NCI-H1048 (cell line): ENCODE measurements around the gene GHITM.
"Not testable (repeated sequence)": the region's sequence is repeated elsewhere in the genome, so short reads cannot be mapped to it uniquely, and the experiment has no call there.

Experiments used
- DNase-seq: peaks from one replicate; lab custom pipeline; 2025; lab: John Stamatoyannopoulos, UW

GHITM gene

DNA sequence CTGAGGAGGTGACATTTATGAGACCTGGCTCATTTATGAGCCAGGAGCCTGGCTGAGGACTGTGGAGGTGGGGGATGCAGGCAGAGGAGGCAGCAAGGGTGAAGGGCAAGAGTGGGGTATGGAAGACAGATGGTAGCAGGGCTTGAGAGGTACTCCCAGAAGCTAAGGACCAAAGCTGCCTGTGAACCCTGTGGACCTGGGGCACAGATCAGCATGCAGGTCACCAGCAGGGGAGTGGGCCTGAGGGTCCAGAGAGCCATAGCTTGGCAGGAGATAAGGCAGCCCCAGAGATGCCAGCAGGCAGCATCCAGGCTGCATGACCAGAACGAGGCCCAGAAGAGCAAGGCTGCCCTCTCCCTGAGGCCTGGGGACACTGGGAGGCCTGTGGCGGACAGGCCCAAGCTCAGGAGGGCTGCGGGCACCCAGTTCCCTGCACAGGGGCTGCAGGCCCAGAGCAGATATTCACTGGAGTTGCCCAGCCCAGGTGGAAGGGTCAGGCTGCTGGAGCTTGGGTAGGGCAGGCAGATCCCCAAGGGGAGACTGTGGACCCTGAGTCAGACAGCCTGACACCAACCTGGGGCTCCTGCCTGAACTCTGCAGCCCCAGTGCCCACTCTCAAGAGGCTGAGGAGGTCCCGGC lies 37.6 kb downstream of the GHITM start:
- no peak for DNase-seq

DNA sequence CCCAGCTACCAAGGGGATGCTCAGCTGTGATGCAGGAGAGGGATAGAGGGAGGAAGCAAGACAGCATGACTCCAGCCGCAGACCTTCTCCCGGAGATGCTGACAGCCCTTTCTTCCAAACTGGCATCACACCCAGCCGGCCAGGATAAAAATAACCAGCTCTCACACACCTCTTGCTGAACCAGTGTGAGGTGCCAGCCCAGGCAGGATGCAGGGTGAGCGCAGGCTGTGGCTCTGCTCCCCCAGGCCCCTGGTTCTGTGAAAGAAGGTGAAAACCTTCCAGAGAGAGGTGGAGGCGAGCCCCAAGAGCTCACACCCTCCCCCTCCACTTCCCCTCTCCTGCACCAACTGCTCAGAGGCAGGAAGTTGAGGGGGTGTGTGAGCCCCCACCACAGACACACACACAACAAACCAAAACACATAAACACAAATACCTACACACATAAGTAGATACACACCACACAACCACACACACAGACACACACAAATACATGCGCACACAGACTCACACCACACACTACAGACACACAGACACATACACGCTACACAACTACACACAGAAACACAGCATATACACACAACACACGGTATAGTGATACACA lies 38.3 kb downstream of the GHITM start:
- no peak for DNase-seq

DNA sequence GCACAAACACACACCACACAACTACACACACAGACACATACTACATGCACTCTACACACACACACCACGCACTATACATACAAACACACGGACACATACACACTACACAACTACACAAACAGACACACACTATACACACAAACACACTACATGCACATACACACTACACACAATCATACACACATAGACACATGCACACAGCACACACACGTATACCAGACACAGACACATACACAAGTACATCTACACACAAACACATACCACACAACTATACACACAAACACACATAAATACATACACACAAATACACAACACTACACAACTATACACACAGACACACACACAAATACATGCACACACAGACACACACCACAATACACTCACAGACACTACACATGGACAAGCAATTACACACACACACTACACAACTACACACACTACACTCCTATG lies 38.9 kb downstream of the GHITM start:
- DNase-seq = no peak

DNA sequence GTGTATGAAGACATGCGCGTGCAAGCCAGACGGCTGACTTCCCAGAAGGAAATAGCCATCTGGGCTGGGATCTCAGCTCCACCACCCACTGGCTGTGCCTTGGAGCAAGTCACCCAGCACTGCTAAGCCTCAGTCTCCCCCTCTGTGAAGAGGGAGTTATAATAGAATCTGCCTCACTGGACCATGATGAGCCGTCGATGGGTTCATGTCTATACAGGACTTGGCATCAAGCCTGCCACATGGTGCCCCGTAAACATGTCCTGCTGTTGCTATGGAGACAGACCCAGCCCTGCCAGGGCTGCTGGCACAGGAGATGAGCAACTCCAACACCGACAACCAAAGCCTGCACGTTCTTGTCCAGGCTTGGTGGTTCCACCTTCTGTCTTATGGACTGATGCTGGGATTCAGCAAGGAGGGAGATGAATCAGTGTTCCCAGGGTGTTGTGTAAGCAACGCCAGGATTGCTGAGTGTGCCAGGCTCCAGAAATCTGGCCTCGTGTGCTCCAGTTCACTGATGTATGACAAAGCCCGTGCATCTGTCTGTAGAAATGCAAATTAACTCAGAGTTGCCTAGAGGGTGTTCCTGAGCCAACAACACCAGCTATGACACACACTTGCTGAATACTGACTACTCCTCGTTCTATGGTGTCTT lies 39.9 kb downstream of the GHITM start:
- DNase-seq = no peak

DNA sequence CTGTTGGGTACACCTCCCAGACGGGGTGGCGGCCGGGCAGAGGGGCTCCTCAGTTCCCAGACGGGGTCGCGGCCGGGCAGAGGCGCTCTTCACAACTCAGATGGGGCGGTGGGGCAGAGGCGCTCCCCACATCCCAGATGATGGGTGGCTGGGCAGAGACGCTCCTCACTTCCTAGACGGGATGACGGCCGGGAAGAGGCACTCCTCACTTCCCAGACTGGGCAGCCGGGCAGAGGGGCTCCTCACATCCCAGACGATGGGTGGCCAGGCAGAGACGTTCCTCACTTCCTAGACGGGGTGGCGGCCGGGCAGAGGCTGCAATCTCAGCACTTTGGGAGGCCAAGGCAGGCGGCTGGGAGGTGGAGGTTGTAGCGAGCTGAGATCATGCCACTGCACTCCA lies 41.1 kb downstream of the GHITM start:
- DNase-seq = not testable (repeated sequence)

DNA sequence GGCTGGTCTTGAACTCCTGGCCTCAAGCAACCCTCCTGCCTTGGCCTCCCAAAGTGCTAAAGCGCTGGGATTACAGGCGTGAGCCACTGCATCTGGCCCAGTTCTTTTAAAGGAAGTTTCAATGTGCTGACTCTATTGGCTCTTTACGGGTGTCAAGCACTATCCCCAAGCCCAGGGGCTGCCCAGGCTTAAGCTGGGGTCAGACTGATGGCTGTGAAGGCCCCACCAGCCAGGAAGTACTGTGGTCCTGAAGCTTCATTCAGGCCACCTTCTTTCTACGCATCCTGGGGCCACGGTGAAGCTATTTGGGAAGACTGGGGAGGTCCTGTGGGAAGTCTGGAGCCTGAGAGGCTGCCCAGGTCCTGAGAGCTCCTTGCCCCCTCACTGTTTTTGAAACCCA lies 42.3 kb downstream of the GHITM start:
- DNase-seq = no peak

DNA sequence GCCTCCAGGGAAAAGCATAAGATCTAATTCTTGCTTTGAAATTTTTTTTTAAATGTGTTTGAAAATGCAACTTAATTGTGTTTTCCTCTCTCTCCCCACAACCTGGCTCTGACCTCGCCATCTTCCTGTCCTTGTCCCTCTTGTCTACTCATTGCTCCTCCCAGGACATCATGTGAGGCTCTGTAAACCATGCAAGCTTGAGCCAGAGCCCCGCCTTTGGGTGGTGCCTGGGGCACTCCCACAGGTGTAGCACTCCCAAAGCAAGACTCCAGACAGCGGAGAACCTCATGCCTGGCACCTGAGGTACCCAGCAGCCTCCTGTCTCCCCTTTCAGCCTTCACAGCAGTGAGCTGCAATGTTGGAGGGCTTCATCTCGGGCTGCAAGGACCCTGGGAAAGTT lies 45.2 kb downstream of the GHITM start:
- DNase-seq = no peak

DNA sequence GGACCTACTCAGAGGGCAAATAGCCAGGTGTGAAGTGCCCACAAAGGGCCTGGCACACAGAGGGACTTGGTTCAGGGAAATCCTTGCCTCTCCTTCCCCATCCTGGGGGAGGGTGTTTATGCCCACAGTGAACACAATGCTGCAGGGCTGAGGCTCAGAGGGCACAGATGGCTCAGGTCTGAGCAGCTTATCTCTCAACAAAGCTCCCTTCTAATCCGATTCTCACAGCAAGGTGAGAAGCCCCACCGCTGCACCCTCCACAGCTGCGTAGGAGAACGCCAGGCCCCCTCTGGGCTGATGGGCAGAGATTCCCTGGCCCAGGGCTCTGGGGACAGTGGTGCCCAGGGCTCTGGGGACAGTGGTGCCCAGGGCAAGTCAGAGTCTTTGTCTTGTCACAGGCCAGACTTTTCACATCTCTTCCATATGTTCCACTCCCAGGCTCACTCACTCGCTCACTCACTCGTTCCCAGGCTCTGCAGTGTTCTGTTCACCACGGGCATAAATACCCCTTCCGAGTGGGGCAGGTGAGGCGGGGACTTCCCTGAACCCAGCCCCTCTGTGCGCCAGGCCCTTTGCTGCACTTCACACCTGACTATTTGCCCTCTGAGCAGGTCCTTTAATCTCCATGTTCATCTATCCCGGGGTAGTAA lies 46.3 kb downstream of the GHITM start:
- DNase-seq = no peak

DNA sequence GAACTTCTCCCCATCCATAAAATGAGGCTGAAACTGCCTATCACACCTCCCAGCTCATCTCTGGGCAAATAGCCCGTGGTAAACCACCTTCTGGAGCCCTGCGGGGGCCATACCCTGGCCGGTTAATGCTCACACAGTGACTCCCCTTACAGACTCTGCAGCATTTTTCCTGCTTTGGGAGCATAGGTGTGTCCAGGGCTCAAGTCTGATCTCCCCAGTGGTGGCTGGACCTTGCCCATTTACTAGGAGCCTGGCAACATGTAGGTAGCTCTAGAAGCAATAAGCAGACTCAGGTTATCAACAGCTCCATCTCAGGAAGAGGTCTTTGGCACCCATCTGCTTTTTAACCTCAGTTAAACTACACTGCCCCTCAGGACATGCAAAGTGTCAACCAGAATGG lies 49.5 kb downstream of the GHITM start:
- DNase-seq = no peak

DNA sequence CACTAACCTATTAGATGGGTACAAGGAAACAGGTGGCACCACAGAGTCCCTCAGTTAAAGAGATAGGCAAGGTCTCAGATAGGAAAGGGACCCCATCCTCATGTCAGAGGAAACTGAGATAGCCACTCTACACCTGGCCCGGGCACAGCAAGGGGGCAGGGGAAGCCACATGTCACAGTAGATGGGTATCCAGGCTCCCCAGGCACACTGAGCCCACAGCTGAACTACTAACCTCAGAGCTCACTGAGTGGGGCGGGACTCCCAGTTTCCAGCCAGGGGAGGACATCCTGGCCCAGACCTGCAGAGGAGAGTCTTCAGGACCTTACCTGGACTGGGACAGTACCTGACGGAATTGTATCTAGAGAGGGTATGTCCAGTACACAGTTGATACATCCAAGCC lies 51.3 kb downstream of the GHITM start:
- DNase-seq = no peak

DNA sequence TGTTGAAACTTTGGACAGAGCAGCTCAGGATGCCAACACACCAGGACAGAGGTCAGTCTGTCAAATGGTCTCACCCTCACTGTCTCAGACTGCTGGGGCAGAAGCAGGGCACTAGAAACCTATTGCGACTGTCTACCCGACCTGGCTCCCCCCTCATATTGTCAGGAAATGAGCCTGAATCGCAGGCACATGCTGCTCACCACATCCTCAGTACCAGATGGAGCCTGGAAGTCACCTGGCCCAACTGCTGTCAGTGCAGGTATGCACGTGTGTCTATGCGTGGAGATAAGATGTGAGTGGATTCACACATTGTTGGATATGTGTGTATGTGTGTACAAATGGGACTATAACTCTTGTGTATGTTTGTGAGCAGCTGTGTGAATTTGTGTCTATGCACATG lies 51.8 kb downstream of the GHITM start:
- no peak for DNase-seq

DNA sequence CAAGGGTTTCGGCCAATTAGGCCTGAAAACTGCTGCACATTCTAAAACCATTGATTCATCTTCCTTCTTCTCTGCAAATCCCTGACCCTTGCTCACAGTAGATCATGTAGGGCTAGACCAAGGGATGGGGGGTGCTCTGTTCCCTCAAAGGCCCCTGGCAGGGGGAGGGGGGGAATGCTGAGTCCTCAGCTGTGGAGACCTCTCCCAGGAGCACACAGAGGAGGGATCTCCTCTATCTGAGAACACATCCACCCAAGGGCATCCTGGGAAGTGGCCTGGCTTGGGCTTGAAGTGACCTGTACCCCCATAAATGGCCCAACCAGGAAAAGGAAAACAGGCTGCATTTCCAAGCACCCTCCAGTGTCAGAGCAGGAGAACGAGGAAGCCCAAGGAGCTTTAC lies 54.0 kb downstream of the GHITM start:
- DNase-seq = no peak

DNA sequence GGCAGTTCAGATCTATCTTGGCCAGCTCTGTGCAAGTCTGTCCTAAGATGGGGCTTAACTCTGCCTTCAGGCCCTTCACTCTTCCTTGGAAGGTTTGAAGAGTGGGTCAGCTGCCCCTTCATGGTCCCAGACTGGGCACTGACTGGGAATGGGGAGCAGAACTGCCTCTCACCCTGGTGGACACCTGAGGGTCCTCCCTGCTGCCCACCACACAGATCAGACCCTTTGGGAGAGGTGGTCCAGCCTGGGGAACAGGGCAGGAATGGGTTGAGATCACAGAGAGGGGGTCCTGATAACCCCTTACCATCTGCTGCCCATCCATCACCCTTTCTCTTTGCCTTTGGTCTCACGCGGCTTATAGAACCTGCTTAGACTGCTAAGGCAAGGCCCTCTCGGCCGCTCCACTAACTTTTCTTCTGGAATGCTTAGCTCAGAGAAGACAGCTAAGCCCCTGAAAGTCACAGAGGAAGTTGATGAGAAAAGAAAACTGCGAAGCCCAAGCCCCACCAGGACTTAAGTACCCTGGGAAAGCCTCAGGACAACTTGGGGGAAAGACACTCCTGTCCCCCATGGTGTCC lies 54.6 kb downstream of the GHITM start:
- DNase-seq = no peak

DNA sequence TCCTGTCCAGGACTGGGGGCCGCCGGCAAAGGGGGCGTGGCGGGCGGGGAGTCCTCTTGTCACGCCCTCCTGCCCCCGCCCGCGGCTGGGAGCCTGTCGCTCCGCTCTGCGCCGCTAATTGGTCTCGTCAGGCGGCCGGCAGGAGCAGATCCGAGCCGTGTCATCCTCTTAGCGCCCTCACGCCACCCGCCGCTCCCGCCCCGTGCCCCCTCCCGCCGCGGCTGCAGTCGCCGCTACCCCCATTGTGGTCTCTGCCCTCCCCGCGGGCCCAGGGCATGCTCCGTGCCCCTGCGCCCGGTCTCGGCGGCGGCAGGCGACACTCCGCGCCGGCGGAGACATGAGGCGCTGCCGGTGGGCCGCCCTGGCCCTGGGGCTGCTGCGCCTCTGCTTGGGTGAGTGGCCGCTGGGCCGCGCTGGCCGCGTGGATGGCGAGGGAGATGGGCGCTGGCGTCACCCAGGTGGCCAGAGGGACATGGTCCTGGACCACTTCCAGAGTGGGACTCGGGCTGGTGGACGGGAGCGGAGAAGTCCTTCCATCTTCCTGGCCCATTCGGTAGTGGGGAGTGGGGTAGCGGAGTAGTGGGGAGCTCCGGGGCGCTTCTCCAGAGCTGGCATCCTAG lies 55.2 kb downstream of the GHITM start, which contains the start of gene CDHR1:
TSS of gene CDHR1 (plus strand) at position 114 of the 620 bp plus-strand sequence. CDS start at position 338, 224 bp downstream.
- no peak for DNase-seq

DNA sequence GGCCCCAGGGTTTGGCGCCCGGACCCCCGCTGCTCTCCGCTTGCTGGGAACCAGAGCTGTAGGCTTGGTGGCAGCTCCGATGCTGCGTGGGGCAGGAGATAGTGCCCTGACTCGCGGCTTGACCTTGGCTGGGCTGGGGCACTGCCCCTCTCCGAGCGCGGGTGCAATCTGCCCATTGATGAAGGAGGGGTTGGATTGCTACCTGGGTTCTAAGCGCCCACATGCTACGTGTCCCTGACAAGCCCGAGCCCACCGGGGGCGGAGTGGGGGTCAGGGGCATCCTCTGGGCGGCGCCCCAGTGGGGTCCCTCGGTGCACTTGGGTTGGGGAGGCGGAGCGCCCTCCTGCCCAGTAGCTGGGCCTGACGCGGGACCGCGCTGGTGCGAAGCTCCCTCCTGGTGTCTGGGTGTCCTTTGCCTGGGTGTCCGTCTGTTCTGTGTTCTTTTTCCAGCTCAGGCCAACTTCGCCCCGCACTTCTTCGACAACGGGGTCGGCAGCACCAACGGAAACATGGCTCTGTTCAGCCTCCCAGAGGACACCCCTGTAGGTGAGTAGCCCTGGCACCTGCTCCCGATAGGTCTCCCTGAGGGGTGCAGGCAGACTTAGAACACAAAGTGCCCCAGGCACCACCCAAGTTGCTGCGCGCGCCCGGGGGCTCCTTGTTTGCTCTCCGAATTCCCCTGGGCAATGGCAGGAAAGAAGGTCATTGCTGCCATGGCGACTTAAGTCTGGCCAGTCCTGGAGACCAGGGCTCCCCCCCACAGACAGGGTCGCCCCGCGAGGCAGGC lies 55.9 kb downstream of the GHITM start:
- DNase-seq = no peak

DNA sequence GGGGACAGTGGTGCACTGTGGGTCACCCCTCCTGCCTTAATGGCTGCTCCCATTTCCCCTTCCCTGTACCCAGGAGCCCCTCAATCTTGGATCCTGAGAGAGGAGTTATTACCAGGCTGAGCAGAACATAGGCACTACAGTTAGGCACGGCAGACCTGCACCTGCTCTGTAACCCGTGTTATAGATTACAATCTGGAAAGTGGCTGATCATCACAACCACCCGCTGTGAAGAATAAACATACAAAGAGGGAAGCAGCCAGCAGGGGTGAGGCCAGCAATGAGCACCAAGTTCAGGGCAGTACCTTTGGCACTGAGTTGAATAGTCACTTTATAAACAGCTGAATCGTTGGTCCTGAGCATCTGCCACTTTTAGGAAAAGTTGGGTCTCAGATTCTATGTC lies 56.8 kb downstream of the GHITM start:
- no peak for DNase-seq

DNA sequence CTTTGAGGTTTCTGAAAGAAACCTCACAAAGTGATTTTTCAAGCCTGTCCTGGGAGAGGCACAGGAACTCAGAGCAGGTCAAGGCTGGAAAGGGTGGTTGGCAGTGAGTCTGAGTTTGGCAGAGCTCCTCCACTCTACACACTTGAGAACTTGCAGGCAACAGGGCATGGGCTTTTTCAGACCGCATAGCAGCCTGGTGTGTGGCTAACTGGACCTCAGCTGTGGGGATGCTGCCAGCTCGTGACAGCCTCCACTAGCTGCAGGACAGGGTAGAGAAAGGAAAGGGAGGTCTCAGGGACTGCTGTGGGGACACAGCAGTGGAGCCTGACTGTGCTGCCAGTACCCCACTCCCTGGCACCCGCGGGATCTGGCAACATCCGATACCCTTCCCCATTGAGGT lies 57.6 kb downstream of the GHITM start:
- DNase-seq = no peak

DNA sequence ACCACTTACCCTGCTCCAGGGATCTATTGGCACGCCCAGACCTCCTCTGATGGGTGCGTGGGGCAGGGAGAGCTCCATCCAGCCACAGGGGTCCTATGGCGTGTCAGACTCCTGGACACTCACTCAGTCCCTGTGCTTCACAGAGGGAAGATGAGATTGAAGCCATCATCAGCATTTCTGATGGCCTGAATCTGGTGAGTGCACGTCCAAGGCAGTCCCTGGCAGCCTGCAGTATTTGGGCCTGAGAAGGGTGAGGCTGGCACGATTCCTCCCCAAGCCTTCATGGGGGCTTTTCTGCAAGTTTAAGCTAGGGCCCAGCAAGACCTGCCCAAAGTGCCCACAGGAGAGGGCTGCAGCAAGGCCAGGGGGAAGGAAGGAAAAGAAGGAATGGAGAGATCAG lies 58.3 kb downstream of the GHITM start:
- DNase-seq = no peak

DNA sequence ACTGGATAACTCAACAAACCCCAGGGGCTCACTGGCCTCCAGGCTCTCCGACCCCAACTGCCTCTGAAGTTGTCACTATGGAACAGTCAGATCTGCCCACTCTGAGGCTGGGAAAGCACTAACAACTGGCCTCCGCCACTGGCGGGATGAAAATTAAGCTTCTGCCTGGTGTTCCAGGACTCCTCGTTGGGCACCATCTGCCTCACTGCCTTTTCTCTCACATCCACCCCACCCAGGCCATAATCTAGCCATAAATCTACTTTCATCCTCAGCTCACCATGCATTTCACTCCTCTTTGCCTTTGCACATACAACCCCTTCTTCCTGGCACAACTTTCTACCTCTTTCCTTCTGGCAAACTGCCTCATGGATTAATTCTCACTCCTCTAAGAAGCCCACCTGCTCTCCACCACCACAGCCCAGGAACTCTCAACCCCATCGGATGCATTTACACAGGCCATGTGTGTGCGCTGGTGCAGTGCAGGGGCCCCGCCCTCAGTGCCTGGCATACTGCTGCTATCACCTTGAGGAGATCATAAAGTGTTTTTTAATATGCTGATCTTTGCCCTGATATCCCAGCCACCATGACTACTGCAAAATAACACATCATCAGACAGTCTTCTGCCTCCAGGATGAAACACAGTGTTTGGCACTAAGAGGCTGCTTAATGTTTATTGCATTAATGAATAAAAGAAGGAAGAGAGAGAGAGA lies 59.1 kb downstream of the GHITM start:
- no peak for DNase-seq

DNA sequence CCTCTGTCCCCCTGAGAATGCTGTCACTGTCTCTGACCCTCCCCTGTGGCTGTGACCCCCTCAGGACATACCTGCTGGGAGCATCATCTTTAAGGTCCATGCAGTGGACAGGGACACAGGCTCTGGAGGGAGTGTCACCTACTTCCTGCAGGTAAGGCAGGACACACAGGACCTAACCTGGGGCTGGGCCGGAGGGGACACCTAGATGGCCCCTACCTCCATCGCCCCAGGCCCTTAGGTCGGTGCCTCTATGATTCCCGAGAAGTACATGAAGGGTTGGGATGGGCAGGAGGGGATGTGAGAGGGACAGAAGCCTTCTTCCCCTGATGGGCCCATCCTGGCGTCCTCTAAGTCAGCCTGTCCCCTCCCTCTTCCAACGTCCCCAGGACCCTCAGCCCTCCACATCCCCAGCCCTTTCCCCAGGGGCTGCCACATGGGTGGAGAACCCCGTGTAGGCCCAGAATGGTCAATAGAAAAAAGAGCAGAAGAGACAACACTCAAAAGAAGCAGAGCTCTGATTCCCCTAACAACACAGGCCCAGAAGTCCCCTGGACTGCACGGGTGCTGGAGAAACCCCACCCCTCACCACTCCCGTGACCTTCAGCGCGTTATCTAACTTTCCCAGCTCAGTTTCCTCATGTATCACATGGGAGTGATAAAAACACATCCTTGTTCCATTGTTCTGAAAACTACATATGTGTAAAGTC lies 61.4 kb downstream of the GHITM start:
- DNase-seq = no peak
